GM18505 (cell line): ENCODE data around the gene KRT84.
"Not testable (repeated sequence)": the region's sequence is repeated elsewhere in the genome, so short reads cannot be mapped to it uniquely, and the experiment has no call there.

ENCODE experiments used
- ATAC-seq: cut with Tn5 transposase; IDR thresholded peaks from one replicate; pipeline ENCODE4 v1.9.1; 2021; ENCODE audit not compliant: unreplicated experiment
- POLR2A ChIP-seq: IDR thresholded peaks from 4 replicates; pipeline ENCODE4 v1.6.1; 2011; ENCODE audit warnings: borderline replicate concordance; ENCODE audit not compliant: insufficient read depth, insufficient read length; ENCODE audit errors: extremely low read depth

Gene KRT84

DNA sequence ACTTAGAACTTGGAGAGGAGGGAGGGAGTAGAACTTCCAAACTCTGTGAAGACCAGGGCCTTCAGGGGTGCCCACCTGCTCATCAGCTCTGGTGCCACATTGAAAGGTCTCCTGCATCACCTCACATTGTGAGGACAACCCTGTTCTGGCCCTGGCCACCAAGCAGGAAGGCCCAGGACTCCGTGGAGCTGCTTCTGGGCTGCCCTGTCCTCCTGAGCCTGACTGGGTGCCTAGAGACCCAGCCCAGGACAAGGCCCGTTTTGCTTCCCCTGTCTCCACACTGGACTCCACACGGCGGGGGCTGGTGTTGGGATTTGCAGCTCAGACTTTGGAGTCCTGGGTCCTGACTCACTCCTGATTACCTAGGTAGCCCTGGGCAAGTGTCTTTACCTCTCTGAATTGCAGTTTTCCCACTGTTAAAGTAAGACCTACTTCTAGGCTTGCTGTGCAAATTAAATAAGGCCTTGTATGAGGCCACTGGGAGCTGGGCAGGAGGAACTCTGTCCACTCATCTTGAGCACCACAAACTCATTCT, 33.2 kb upstream of the KRT84 start:
- no peak for ATAC-seq
- no peak for TF ChIP-seq POLR2A

DNA sequence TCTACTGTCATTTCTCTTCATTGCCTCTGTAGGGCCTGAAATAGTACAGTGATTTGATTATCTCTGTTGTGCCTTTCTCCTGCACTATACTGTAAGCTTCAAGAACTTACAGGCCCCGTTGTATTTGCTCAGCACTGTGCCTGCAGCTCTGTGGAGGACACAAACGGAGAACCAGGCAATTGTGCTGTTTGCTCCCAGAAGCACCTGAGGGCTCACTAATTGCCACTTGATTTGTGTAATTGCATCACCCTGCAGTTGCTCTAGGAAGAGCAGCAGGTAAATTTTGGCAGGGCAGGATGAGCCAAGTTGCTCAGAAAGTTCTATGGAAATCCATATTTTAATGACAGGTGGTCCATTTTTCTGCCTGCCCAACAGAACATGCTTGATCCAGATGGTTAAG, 32.3 kb upstream of the KRT84 start:
- ATAC-seq: no peak
- no peak for TF ChIP-seq POLR2A

DNA sequence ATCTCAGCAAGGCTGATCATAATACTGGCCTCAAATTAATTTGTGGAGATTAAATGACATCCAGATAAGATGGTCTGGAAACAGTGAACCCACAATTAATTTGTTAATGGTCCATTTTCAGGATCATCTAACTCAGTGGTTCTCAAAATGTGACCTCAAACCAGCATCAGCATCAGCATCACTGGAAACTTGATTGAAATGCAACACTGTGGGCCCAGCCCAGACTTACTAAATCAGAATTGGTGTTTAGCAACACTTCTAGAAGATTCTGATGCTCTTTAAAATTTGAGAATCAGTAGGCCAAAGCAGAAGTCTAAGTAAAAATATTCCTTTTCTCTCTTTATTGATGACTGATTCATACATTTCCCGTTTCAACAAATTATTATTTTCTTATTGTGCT, 31.3 kb upstream of the KRT84 start:
- no peak for ATAC-seq
- no peak for TF ChIP-seq POLR2A

DNA sequence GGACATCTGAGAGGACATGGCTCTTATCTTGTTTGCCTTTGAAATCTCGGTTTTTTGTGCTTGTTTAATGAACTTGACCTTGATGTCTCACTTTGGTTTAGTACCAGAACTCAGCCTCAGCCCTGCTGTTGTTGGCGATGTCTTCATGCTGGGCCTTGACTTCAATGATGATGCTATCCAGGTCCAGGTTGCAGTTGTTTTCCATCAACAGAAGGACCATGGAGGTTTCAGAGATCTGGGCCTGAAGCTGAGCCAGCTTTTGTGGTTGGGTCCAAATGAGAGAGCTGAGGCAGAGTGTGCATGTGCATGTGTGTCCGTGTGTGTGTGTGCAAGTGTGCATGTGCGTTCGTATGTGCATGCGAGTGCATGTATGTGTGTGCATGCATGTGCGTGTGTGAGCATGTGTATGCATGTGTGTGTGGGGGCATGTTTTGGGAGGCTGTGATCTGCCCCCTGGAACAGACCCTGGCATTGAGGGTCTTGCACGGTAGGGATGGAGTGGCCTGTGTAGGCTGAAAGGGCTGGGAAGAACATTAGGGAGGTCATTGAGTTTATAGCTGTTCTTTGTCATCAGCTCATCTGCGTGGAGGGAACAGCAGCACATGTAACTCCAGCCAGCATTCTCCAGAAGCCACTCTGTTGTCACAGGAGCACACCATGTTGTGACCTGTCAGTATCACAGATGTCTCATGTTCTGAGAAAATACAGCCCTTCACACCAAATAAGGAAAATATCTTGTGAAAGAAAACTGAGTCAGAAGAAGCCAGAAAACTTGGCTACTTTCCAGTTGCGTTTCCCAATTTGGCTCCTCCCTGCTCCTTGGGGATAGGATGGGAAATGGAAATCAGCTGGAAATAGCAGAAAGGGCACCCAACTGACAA, 30.7 kb upstream of the KRT84 start:
- ATAC-seq: no peak
- no peak for TF ChIP-seq POLR2A

DNA sequence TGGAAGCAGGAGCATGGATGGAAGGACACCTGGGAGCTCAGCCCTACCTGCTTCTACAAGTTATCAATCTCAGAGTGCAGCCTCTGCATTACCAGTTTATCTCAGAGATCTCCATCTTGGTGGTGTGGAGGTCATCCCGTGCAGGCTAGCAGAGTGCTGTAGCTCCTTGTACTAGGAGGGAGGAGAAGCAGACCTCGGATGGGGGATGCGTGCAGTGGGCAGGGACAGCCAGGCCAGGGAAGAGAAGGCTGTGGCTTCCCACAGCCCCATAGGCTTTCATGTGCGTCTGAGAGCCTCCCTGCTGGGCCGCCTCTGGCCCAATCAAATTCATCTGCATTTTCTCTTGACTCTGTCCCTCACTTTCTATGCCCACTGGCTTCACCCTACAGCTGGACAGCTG, 29.5 kb upstream of the KRT84 start:
- TF ChIP-seq POLR2A: no peak
- ATAC-seq: no peak

DNA sequence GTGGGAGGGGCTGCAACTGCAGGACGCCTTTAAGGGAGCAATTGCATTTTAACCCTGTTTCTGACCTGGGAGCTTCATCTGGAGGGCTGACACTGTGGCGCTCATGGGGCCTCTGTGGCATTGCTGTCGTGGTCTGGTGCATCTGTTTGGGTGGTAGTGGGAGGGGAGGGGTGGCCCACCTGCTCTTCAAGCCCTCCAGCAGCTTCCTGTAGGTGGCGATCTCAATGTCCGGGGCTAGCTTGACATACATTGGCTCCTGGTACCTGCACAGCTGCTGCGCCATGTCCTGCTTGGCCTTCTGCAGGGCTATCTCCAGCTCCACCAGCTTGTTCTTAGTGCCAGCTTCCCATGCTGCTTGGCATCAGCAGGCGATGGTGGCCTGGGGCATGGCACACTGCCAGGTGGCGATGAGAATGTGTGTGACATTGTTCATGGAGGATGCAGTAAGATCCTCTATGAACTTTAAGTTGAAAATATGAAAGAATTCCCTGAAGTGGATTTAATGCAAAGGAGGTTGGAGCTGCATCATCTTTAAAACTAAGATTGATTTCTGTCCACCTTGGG, 28.4 kb upstream of the KRT84 start:
- ATAC-seq: no peak
- no peak for TF ChIP-seq POLR2A

DNA sequence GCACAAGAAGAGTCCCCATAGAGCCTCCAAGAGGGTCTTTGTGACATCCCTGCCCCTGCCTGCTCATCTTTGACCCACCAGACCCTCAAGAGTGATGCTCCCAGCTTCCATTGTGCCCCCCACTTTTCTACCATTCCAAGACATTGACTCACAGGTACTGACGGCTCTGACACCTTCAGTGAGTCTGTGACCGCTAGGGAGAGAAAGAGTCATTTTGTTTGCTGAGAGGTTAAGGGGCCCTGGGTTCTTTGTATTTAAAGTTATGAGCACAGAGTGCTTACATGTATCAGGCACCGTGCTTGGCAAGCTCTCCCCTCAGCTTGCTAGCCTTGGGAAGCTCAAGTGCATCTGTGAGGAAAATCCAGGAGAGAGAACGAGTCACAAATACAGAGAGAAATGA, 27.8 kb upstream of the KRT84 start:
- TF ChIP-seq POLR2A: no peak
- no peak for ATAC-seq

DNA sequence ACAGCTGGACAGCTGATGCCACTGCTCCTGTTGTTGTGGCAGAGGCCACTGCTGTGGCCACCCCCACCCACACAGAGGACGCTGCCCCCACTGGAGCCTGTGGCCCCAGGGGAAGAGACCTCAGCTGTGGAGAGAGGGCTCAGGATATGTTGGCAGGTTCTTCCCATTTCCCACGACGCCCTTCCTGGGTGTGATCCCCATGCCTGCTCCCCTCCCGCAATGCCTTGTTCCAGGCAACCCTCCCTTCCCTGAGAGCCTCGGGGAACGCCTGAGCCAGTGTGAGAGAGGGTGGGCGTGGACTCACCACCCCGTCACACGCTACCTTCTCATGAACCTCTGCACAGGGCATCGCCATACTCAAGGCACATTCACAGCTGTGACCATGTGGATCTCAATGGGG, 26.4 kb upstream of the KRT84 start:
- TF ChIP-seq POLR2A: no peak
- ATAC-seq: no peak

DNA sequence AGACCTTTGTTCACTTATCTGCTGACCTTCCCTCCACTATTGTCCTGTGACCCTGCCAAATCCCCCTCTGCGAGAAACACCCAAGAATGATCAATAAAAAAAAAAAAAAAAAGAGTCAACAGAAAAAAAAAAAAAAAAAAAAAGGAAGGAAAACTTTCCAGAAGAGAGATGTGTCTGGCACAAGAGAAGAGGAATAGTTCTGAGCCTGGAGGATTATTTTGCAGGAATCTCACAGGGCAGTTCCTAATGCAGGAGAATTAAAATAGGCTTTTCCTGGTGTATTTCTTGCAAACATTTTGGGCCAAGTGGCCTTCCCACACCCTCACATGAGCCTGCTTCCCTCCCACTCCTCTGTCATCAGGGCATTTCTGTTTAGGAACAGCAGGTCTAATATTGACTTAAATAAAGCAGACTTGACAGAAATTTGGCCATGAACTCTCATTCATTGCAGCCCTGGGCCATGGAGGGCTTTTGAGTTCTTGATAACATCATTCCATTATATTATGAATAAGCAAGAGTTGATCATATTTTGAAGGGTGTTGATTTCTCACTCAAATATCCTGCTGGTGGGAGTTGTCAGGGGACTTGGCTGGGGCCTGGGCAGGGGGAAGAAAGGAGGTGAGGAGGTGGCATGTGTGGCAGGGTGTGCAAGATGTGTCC, 25.3 kb upstream of the KRT84 start:
- not testable (repeated sequence) for ATAC-seq

DNA sequence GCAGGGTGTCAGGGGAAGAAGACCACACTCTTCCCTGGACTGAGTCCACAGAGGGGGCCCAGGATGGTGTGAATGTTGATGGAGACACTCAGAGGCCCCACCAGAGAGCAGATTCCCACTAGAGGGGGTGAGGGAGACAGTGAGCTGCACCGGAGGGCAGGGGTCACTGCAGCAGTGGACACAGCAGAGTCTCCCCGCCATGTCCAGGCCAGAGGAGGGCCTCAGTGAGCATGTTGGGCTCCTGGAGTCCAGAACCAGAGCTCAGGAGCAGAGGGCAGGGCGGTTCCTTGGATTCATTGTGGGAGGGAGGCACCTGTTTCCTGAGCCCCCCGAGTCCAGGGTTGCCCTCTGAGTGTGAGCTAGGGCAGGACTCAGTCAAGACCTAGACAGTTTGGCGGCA, 22.5 kb upstream of the KRT84 start:
- TF ChIP-seq POLR2A: no peak
- ATAC-seq: no peak

DNA sequence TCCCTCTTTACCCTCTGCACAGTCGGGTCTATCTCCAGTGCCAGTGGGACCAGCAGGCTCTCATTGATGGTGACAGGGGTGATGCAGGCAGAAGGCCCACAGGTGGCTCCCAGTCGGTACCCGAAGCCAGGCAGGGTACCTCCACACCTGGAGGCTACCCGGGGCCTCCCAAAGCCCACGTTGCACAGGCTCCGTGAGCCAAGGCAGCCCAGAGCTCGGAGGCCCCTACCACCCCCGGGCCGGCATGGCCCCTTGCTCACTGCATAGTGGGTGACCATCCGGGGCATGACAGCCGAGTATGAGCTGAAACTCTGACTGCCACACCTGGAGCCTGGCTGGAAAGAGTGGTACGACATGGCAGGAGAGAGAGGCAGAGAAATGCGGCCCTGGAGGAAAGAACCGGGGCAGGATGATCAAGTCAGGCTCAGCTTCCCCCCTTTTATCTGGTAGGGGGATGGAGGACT, 20.5 kb upstream of the KRT84 start, which contains the start of gene KRT82:
KRT82 (minus strand) TSS at position 414 of the 464 bp plus-strand sequence; CDS start at position 356, 58 bp downstream.
- ATAC-seq: no peak
- no peak for TF ChIP-seq POLR2A

DNA sequence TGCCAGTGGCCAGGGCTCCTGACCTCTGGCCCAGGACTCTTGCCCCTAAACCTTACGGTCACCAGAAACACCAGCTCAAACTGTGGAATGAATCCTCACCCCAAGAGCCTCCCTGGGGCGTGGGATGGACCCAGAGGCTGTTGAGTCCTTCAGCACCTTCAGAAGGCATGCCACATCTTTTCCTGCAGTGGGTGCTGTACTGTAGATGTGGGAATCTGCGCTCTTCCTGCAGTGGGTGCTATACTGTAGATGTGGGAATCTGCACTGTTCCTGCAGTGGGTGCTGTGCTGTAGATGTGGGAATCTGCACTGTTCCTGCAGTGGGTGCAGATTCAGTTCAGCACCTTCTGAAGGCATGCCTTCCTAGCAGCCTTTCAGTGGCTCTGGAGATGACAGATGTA, 19.5 kb upstream of the KRT84 start:
- no peak for TF ChIP-seq POLR2A
- no peak for ATAC-seq

DNA sequence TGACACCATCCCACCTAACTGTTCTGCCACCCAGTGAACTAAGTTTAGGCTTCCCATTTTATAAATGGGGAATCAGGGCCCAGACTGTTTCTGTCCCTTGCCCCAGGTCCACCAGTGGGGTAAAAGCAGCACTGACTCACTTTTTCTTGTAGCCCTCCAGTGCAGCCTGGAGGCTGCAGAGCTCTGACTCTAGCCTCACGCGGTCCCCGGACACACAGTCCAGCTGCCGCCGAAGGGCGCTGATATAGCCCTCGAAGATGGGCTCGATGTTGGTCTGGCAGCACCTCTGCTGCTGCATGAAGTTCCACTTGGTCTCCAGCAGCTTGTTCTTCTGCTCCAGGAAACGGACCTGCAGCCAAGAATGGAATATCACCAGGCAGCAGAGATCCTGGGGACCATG, 18.1 kb upstream of the KRT84 start:
- no peak for ATAC-seq
- TF ChIP-seq POLR2A: no peak

DNA sequence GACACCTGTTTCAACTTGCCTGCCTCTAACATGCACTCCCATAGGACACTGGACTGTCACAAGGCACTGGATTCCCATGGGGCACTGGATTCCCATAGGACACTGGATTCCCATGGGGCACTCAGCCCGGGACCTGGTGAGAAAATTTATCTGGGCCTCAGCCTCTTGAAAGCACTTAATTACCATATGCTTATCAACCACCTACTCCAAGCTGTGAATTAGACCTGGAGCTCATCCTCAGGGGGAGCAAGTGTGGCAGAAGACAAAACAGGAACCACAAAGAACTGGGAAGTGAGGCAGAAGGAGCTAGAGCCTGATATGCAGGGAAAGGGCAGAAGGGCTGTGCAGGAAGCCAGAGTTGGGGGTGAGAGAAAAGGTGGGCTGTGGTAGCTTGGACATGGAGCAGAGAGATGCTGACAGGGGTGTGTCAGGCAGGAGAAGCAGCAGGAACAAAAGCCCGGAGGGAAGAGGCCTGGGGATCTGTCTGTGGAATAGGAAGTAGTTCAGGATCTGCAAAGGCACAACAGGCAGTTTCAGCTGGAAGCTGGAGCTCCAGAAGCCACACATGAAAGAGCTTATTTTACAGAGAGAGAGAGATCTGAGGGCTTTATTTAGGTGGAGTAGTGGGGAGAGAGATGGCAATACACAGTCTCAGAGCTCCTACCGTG, 17.6 kb upstream of the KRT84 start:
- no peak for TF ChIP-seq POLR2A
- no peak for ATAC-seq

DNA sequence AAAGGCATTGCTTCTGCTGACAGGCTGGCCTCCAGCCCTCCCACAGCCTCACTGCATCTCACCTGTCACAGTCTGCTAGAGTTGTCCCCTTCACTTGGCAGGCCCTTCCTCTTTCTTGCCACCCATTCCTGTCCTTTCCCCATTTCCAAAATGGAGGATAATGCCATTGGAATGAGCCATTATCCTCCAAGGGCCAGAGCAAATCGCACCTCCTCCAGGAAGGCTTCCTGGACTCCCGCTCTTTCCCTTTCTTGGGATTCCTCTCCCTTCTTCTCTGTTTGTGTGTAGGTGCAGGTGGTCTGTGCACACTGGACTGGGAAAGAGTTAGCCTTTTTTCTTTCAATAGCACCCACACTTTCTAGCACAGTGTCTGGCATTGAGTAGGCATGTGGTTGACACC, 16.9 kb upstream of the KRT84 start:
- no peak for ATAC-seq
- TF ChIP-seq POLR2A: no peak
